ENCODE results near the gene SLC9A9. TPM values are rescaled to one million over a fixed set of nuclear protein-coding genes. Genes with fewer than 3 reads are reported as not detected.

The SLC9A9 gene
- polyA plus RNA-seq, 1 donor (not counting 4 experiments of a cell fraction or from before 2014, with no cell fraction given) = 5.2 TPM

GRCh38 chr3:143850877-143851276 lies 2.6 kb upstream of the SLC9A9 start:
- no peak overlapping the region for H3K9ac ChIP-seq (ENCODE audit: control insufficient read depth, extremely low read depth, insufficient read depth, low read length)
- peak overlapping the region; percentile 69 for H3K4me2 ChIP-seq (ENCODE audit: control insufficient read depth, extremely low read depth, insufficient read depth, low read depth, low read length)
- H3K9me3 ChIP-seq (ENCODE audit: control insufficient read depth, low read depth, low read length) = no peaks in the 10 kb centered on the region
- no peaks in the 10 kb centered on the region for H3K79me2 ChIP-seq (ENCODE audit: control insufficient read depth, insufficient read depth, low read length)
- no peak for DNase-seq (ENCODE audit: low read depth, low spot score)
- H3K9me1 ChIP-seq (ENCODE audit: control insufficient read depth, extremely low read depth, insufficient read depth, low read length) = no peaks in the 10 kb centered on the region
- dilution Hi-C loops (cut with MboI; ENCODE audit: extremely low pct_ligation_motif_present, low sequenced_read_pairs) = no loop called here
- H3K27me3 ChIP-seq (ENCODE audit: control insufficient read depth, extremely low read depth, insufficient read depth, low read length) = no peaks in the 10 kb centered on the region
- no peaks in the 10 kb centered on the region for H4K20me1 ChIP-seq (ENCODE audit: control insufficient read depth, extremely low read depth, insufficient read depth, low read length)
- peak overlapping the region in 1 of 3 experiments; percentile 26 for H3K4me3 ChIP-seq (ENCODE audit: control insufficient read depth in 2 of 3, extremely low read depth in 1 of 3, insufficient read depth in 2 of 3, low read depth in 1 of 3, low read length in 3 of 3)
- no peaks in the 10 kb centered on the region for H3K36me3 ChIP-seq (ENCODE audit: control insufficient read depth in 2 of 2, extremely low read depth in 1 of 2, insufficient read depth in 2 of 2, low read length in 2 of 2)
- TF ChIP-seq CTCF (optimal IDR thresholded peaks at IDR 0.05 in 1 of 3, IDR thresholded peaks at IDR 0.05 in 1 of 3, conservative IDR thresholded peaks at IDR 0.05 in 1 of 3; ENCODE audit: extremely low read depth in 1 of 3, insufficient read depth in 2 of 3, low read length in 3 of 3) = no peak
- TF ChIP-seq EZH2 (IDR thresholded peaks at IDR 0.05; ENCODE audit: low read length) = no peak
- peaks cover 33% of the 10 kb centered on the region for H3K4me1 ChIP-seq (ENCODE audit: control insufficient read depth, extremely low read depth, insufficient read depth, low read length)
- FAIRE-seq = no peak
- H2AFZ ChIP-seq (ENCODE audit: control insufficient read depth, low read length) = no peak overlapping the region
- peak overlapping the region; percentile 65 for H3K27ac ChIP-seq (ENCODE audit: control insufficient read depth, insufficient read depth, low read length)

- peak overlapping the region in 1 of 3 experiments; percentile 23 for H3K4me3 ChIP-seq (ENCODE audit: control insufficient read depth in 2 of 3, extremely low read depth in 1 of 3, insufficient read depth in 2 of 3, low read depth in 1 of 3, low read length in 3 of 3)
- H3K36me3 ChIP-seq (ENCODE audit: control insufficient read depth in 2 of 2, extremely low read depth in 1 of 2, insufficient read depth in 2 of 2, low read length in 2 of 2) = no peaks in the 10 kb centered on the region
- H3K9me1 ChIP-seq (ENCODE audit: control insufficient read depth, extremely low read depth, insufficient read depth, low read length) = no peaks in the 10 kb centered on the region
- H3K4me1 ChIP-seq (ENCODE audit: control insufficient read depth, extremely low read depth, insufficient read depth, low read length) = peaks cover 33% of the 10 kb centered on the region
- peak overlapping the region; percentile 42 for H3K27ac ChIP-seq (ENCODE audit: control insufficient read depth, insufficient read depth, low read length)
- no peak for TF ChIP-seq CTCF (optimal IDR thresholded peaks at IDR 0.05 in 1 of 3, IDR thresholded peaks at IDR 0.05 in 1 of 3, conservative IDR thresholded peaks at IDR 0.05 in 1 of 3; ENCODE audit: extremely low read depth in 1 of 3, insufficient read depth in 2 of 3, low read length in 3 of 3)
- TF ChIP-seq EZH2 (IDR thresholded peaks at IDR 0.05; ENCODE audit: low read length) = no peak
- no peak overlapping the region for H2AFZ ChIP-seq (ENCODE audit: control insufficient read depth, low read length)
- dilution Hi-C loops (cut with MboI; ENCODE audit: extremely low pct_ligation_motif_present, low sequenced_read_pairs) = no loop called here
- no peak overlapping the region for H3K9ac ChIP-seq (ENCODE audit: control insufficient read depth, extremely low read depth, insufficient read depth, low read length)
- DNase-seq (ENCODE audit: low read depth, low spot score) (peak; percentile 40), FAIRE-seq (peak; percentile 95)
- no peaks in the 10 kb centered on the region for H3K9me3 ChIP-seq (ENCODE audit: control insufficient read depth, low read depth, low read length)
- H3K27me3 ChIP-seq (ENCODE audit: control insufficient read depth, extremely low read depth, insufficient read depth, low read length) = no peaks in the 10 kb centered on the region
- peak overlapping the region; percentile 78 for H3K4me2 ChIP-seq (ENCODE audit: control insufficient read depth, extremely low read depth, insufficient read depth, low read depth, low read length)
- H4K20me1 ChIP-seq (ENCODE audit: control insufficient read depth, extremely low read depth, insufficient read depth, low read length) = no peaks in the 10 kb centered on the region
- H3K79me2 ChIP-seq (ENCODE audit: control insufficient read depth, insufficient read depth, low read length) = no peaks in the 10 kb centered on the region
These were observed 1.7 kb upstream of the SLC9A9 start for GRCh38 chr3:143849854-143850549.

Data from keratinocyte (primary cell).